A673 (cell line): ENCODE measurements around the gene GREB1L. TPM values are rescaled to one million over a fixed set of nuclear protein-coding genes. Genes with fewer than 3 reads are reported as not detected.

Experiments
- BruUV-seq: library from RNA; stranded (reverse); fragments of 400-500 nt; replicated peaks from 2 replicates; lab custom pipeline; 2021; lab: Mats Ljungman, UMichigan
- CTCF ChIA-PET: fragments of 300-600 bp; sonication (Branson Sonifier 250); formaldehyde crosslinking; loops from one replicate; lab custom pipeline; 2022; ENCODE audit warnings: antibody characterized with exemption; lab: Charles Lee
- POLR2A ChIA-PET: fragments of 300-600 bp; sonication (Branson Sonifier 250); formaldehyde crosslinking; loops from one replicate; lab custom pipeline; 2022; ENCODE audit warnings: antibody characterized with exemption; ENCODE audit not compliant: low non-redundant PET; lab: Charles Lee
- DNase-seq: peaks from one replicate; pipeline ENCODE4 v3.0.0-alpha.2; 2015; ENCODE audit warnings: low spot score
- H3K27ac ChIP-seq: fragments of 200-600 bp; sonication (generic); 2 replicates; pipeline ENCODE4 v1.5.1; 2016; ENCODE audit warnings: mixed run types, low read depth, mild to moderate bottlenecking, mixed read lengths, antibody characterized with exemption, low read length; ENCODE audit not compliant: poor library complexity, severe bottlenecking
- H3K27me3 ChIP-seq: fragments of 200-600 bp; sonication (generic); replicated peaks from 2 replicates; pipeline ENCODE4 v1.6.1; 2017; ENCODE audit warnings: mixed run types, low read depth, mild to moderate bottlenecking, mixed read lengths, antibody characterized with exemption, low read length; ENCODE audit not compliant: insufficient read depth, poor library complexity
- H3K36me3 ChIP-seq: fragments of 200-600 bp; sonication (generic); 2 replicates; pipeline ENCODE4 v1.6.1; 2016; ENCODE audit warnings: mixed run types, mild to moderate bottlenecking, mixed read lengths, antibody characterized with exemption, low read length; ENCODE audit not compliant: insufficient read depth, poor library complexity, severe bottlenecking
- H3K4me1 ChIP-seq: fragments of 200-600 bp; sonication (generic); 2 replicates; pipeline ENCODE4 v1.6.1; 2017; ENCODE audit warnings: mixed run types, mild to moderate bottlenecking, mixed read lengths, antibody characterized with exemption, low read length; ENCODE audit not compliant: insufficient read depth, poor library complexity, severe bottlenecking
- H3K4me3 ChIP-seq: fragments of 200-600 bp; sonication (generic); 2 replicates; pipeline ENCODE4 v1.5.1; 2016; ENCODE audit warnings: low read depth, mixed run types, mild to moderate bottlenecking, mixed read lengths, low read length; ENCODE audit not compliant: poor library complexity, severe bottlenecking
- H3K9me3 ChIP-seq: fragments of 200-600 bp; sonication (generic); 2 replicates; pipeline ENCODE4 v1.6.1; 2016; ENCODE audit warnings: mixed run types, low read depth, mild to moderate bottlenecking, mixed read lengths, antibody characterized with exemption, low read length; ENCODE audit not compliant: poor library complexity, severe bottlenecking
- CTCF ChIP-seq: fragments of 300-800, 200-600 bp; sonication (generic); conservative IDR thresholded peaks from 2 replicates; pipeline ENCODE4 v1.5.1; 2017; ENCODE audit warnings: low read depth, mild to moderate bottlenecking, antibody characterized with exemption, low read length, moderate library complexity, mixed read lengths
- EZH2 ChIP-seq: fragments of 200-600 bp; sonication (generic); IDR thresholded peaks from 2 replicates; pipeline ENCODE4 v1.6.1; 2017; ENCODE audit warnings: borderline replicate concordance, low read depth, mild to moderate bottlenecking, mixed read lengths, antibody characterized with exemption, low read length; ENCODE audit not compliant: poor library complexity, severe bottlenecking
- intact Hi-C: fragments of 100-400 bp; cut with micrococcal nuclease; formaldehyde crosslinking; loops from one replicate; pipeline ENCODE4 v1.10.0; 2022; ENCODE audit not compliant: unreplicated experiment
- total RNA-seq: library from RNA; stranded (reverse); gene quantifications from 2 replicates; pipeline ENCODE4 v1.2.3, GENCODE V29; 2021

Gene GREB1L
- total RNA-seq, 1 experiment from 2014 or later = 0.04 TPM

- no peaks in the 10 kb centered on the region for H3K27me3 ChIP-seq
- no peaks in the 10 kb centered on the region for H3K9me3 ChIP-seq
- intact Hi-C loops = no loop called here
- DNase-seq = no peak
- no TSS peak for BruUV-seq
- POLR2A ChIA-PET = no interaction called here
- CTCF ChIA-PET = no interaction called here
- no peak overlapping the region for H3K27ac ChIP-seq
- H3K4me1 ChIP-seq = no peaks in the 10 kb centered on the region
- H3K36me3 ChIP-seq = no peaks in the 10 kb centered on the region
- TF ChIP-seq EZH2 (no peak), CTCF (no peak)
- no peak overlapping the region for H3K4me3 ChIP-seq
These were observed 280.5 kb downstream of the GREB1L start for GRCh38 chr18:21522530-21522929.

GRCh38 chr18:21525916-21526315, 283.9 kb downstream of the GREB1L start:
- Histone ChIP-seq H3K4me3 (no peak overlapping the region), H3K36me3 (peaks cover 3% of the 10 kb centered on the region), H3K27me3 (no peaks in the 10 kb centered on the region), H3K9me3 (no peaks in the 10 kb centered on the region), H3K27ac (no peak overlapping the region), H3K4me1 (no peaks in the 10 kb centered on the region)
- intact Hi-C loops = no loop called here
- TF ChIP-seq CTCF (no peak), EZH2 (no peak)
- no TSS peak for BruUV-seq
- ChIA-PET CTCF (no interaction called here), POLR2A (no interaction called here)
- DNase-seq = no peak

- no TSS peak for BruUV-seq
- DNase-seq = no peak
- peaks cover 3% of the 10 kb centered on the region for H3K36me3 ChIP-seq
- ChIA-PET CTCF (no interaction called here), POLR2A (no interaction called here)
- TF ChIP-seq CTCF (no peak), EZH2 (no peak)
- H3K4me3 ChIP-seq = no peak overlapping the region
- intact Hi-C loops = no loop called here
- H3K27ac ChIP-seq = no peak overlapping the region
- no peaks in the 10 kb centered on the region for H3K4me1 ChIP-seq
- no peaks in the 10 kb centered on the region for H3K27me3 ChIP-seq
- no peaks in the 10 kb centered on the region for H3K9me3 ChIP-seq
These were observed 284.4 kb downstream of the GREB1L start for GRCh38 chr18:21526463-21526862.
